Measurements from ENCODE around the gene ADAMTS6.

GRCh38 chr5:65307088-65307487 is 174.6 kb downstream of the ADAMTS6 start:
- no peak for TF ChIP-seq EZH2phosphoT487 (conservative IDR thresholded peaks at IDR 0.05; ENCODE audit: low read length)
- no peak for TF ChIP-seq CTCF (IDR thresholded peaks at IDR 0.05; ENCODE audit: insufficient read depth, low read length, poor library complexity, severe bottlenecking)

All from SU-DHL-6 (cell line).